HL-60 (cell line): ENCODE results near the gene NCOA5.

Experiments used
- DNase-seq, 2 experiments: peaks; one replicate each; pipeline ENCODE4 v3.0.0-alpha.2; 2010 to 2020; ENCODE audit warnings: low read depth in 1 of 2, low spot score in 1 of 2
- H3K27ac ChIP-seq: fragments of 250-450 bp; sonication (Bioruptor Pico); replicated peaks from 2 replicates; pipeline ENCODE4 v1.5.1; 2020; ENCODE audit warnings: mild to moderate bottlenecking, moderate library complexity
- H3K27me3 ChIP-seq: fragments of 250-450 bp; sonication (Bioruptor Pico); 2 replicates; pipeline ENCODE4 v1.5.1; 2021; ENCODE audit warnings: mild to moderate bottlenecking, moderate library complexity; ENCODE audit not compliant: insufficient read depth, poor library complexity, severe bottlenecking
- H3K4me3 ChIP-seq: replicated peaks from 2 replicates; pipeline ENCODE4 v1.5.1; 2011; ENCODE audit warnings: mild to moderate bottlenecking, control low read depth, low read length; ENCODE audit not compliant: insufficient read depth
- CTCF ChIP-seq: IDR thresholded peaks from one replicate; pipeline ENCODE4 v1.5.1; 2011; ENCODE audit warnings: low read length, control low read depth, inconsistent platforms; ENCODE audit not compliant: insufficient read depth
- GABPA ChIP-seq: IDR thresholded peaks from 2 replicates; pipeline ENCODE4 v1.6.1; 2012; ENCODE audit warnings: low read depth
- POLR2AphosphoS5 ChIP-seq: IDR thresholded peaks from 2 replicates; pipeline ENCODE4 v1.6.1; 2012; ENCODE audit warnings: low read depth
- REST ChIP-seq: IDR thresholded peaks from 2 replicates; pipeline ENCODE4 v1.6.1; 2012; ENCODE audit warnings: low read depth; ENCODE audit not compliant: insufficient replicate concordance
- SPI1 ChIP-seq: IDR thresholded peaks from 2 replicates; pipeline ENCODE4 v1.6.1; 2012; ENCODE audit warnings: low read depth, mild to moderate bottlenecking, borderline replicate concordance

The NCOA5 gene

GRCh38 chr20:46135856-46136633 is 46.3 kb upstream of the NCOA5 start:
- Histone ChIP-seq H3K27ac (no peak overlapping the region), H3K4me3 (no peak overlapping the region), H3K27me3 (peaks cover under 1% of the 10 kb centered on the region)
- TF ChIP-seq SPI1 (no peak), GABPA (no peak), CTCF (no peak), REST (no peak), POLR2AphosphoS5 (no peak)
- DNase-seq: no peak

- TF ChIP-seq CTCF (no peak), GABPA (no peak), POLR2AphosphoS5 (no peak), SPI1 (no peak), REST (no peak)
- DNase-seq: no peak
- H3K27me3 ChIP-seq: peaks cover 5% of the 10 kb centered on the region
- H3K27ac ChIP-seq: no peak overlapping the region
- H3K4me3 ChIP-seq: no peak overlapping the region
Measured at GRCh38 chr20:46134716-46135115, 45.0 kb upstream of the NCOA5 start.

- no peak for DNase-seq
- no peak overlapping the region for H3K4me3 ChIP-seq
- no peak for TF ChIP-seq GABPA
- no peak for TF ChIP-seq POLR2AphosphoS5
- no peak for TF ChIP-seq SPI1
- TF ChIP-seq CTCF: no peak
- TF ChIP-seq REST: no peak
- H3K27me3 ChIP-seq: peaks cover 5% of the 10 kb centered on the region
- H3K27ac ChIP-seq: no peak overlapping the region
Measured at GRCh38 chr20:46133886-46134654, 44.3 kb upstream of the NCOA5 start.
